ENCODE data around the gene FOXL3. TPM values are rescaled to one million over a fixed set of nuclear protein-coding genes. Genes with fewer than 3 reads are reported as not detected.

Gene FOXL3
- total RNA-seq, 3 donors from 2014 or later (not counting 1 experiment from before 2014, with no cell fraction given), result not detected

GRCh38 chr7:291373-292092, 1.6 kb downstream of the FOXL3 start:
- Mint-ChIP-seq H3K4me1 (no peaks in the 10 kb centered on the region), H3K9me3 (no peaks in the 10 kb centered on the region), H3K4me3 (no peak overlapping the region), H3K27me3 (ENCODE audit: low read depth in 2 of 2) (peaks cover 11 to 24% of the 10 kb centered on the region in 2 donors), H3K36me3 (no peaks in the 10 kb centered on the region), H3K27ac (no peak overlapping the region)
- ATAC-seq, result no peak
- TF ChIP-seq CTCF (IDR thresholded peaks at IDR 0.05), result no peak
- Histone ChIP-seq H3K4me1 (ENCODE audit: control insufficient read depth, insufficient read depth, low read length) (no peaks in the 10 kb centered on the region), H3K36me3 (ENCODE audit: control insufficient read depth, insufficient read depth, low read length) (no peaks in the 10 kb centered on the region), H3K27ac (ENCODE audit: low read length) (no peak overlapping the region), H3K27me3 (ENCODE audit: control insufficient read depth, insufficient read depth, low read length) (peaks cover 11% of the 10 kb centered on the region), H3K4me3 (ENCODE audit: low read length) (no peak overlapping the region), H3K9me3 (ENCODE audit: control insufficient read depth, insufficient read depth, low read length) (no peaks in the 10 kb centered on the region)
- DNase-seq, result no peak
- intact Hi-C loops (cut with micrococcal nuclease), result no loop called here
- 71% methylated on average over 21 of the region's 21 CpGs for WGBS (ENCODE audit: insufficient coverage)

- Histone ChIP-seq H3K36me3 (ENCODE audit: control insufficient read depth, insufficient read depth, low read length) (no peaks in the 10 kb centered on the region), H3K4me1 (ENCODE audit: control insufficient read depth, insufficient read depth, low read length) (no peaks in the 10 kb centered on the region), H3K27ac (ENCODE audit: low read length) (no peak overlapping the region), H3K9me3 (ENCODE audit: control insufficient read depth, insufficient read depth, low read length) (no peaks in the 10 kb centered on the region), H3K27me3 (ENCODE audit: control insufficient read depth, insufficient read depth, low read length) (peaks cover 11% of the 10 kb centered on the region), H3K4me3 (ENCODE audit: low read length) (no peak overlapping the region)
- H3K27me3 Mint-ChIP-seq (ENCODE audit: low read depth in 2 of 2), result peaks cover 11 to 24% of the 10 kb centered on the region in 2 donors
- TF ChIP-seq CTCF (IDR thresholded peaks at IDR 0.05), result no peak
- H3K9me3 Mint-ChIP-seq, result no peaks in the 10 kb centered on the region
- no peaks in the 10 kb centered on the region for H3K36me3 Mint-ChIP-seq
- no peak overlapping the region for H3K4me3 Mint-ChIP-seq
- intact Hi-C loops (cut with micrococcal nuclease), result no loop called here
- no peaks in the 10 kb centered on the region for H3K4me1 Mint-ChIP-seq
- DNase-seq, result no peak
- WGBS (ENCODE audit: insufficient coverage), result 75% methylated on average over 5 of the region's 7 CpGs
- ATAC-seq, result no peak
- no peak overlapping the region for H3K27ac Mint-ChIP-seq
Measured at GRCh38 chr7:292226-292625, 2.3 kb downstream of the FOXL3 start.

GRCh38 chr7:292826-293225, 2.9 kb downstream of the FOXL3 start:
- H3K27ac Mint-ChIP-seq, result no peak overlapping the region
- no peak for TF ChIP-seq CTCF (IDR thresholded peaks at IDR 0.05)
- H3K4me3 Mint-ChIP-seq, result no peak overlapping the region
- H3K36me3 ChIP-seq (ENCODE audit: control insufficient read depth, insufficient read depth, low read length), result no peaks in the 10 kb centered on the region
- no peak overlapping the region for H3K27ac ChIP-seq (ENCODE audit: low read length)
- no peak for DNase-seq
- H3K4me1 Mint-ChIP-seq, result no peaks in the 10 kb centered on the region
- WGBS (ENCODE audit: insufficient coverage), result 84% methylated on average over 15 of the region's 15 CpGs
- no peak overlapping the region for H3K4me3 ChIP-seq (ENCODE audit: low read length)
- intact Hi-C loops (cut with micrococcal nuclease), result no loop called here
- H3K36me3 Mint-ChIP-seq, result no peaks in the 10 kb centered on the region
- H3K27me3 Mint-ChIP-seq (ENCODE audit: low read depth in 2 of 2), result peaks cover 8 to 24% of the 10 kb centered on the region in 2 donors
- no peak for ATAC-seq
- peaks cover 11% of the 10 kb centered on the region for H3K27me3 ChIP-seq (ENCODE audit: control insufficient read depth, insufficient read depth, low read length)
- no peaks in the 10 kb centered on the region for H3K9me3 ChIP-seq (ENCODE audit: control insufficient read depth, insufficient read depth, low read length)
- no peaks in the 10 kb centered on the region for H3K4me1 ChIP-seq (ENCODE audit: control insufficient read depth, insufficient read depth, low read length)
- no peaks in the 10 kb centered on the region for H3K9me3 Mint-ChIP-seq
